AG10803 (cell line): ENCODE results near the gene TEP1.

Experiments used
- DNase-seq: peaks from one replicate; pipeline ENCODE4 v3.0.0; 2010; ENCODE audit warnings: low read depth
- H3K4me3 ChIP-seq: 2 replicates; pipeline ENCODE4 v1.5.1; 2011; ENCODE audit warnings: mild to moderate bottlenecking, low read length, control low read depth
- TF ChIP-seq, protein P1 (sequence below): conservative IDR thresholded peaks from 2 replicates; pipeline ENCODE4 v1.5.1; 2011; ENCODE audit warnings: mild to moderate bottlenecking, low read length, control low read depth, inconsistent platforms

The TEP1 gene

DNA sequence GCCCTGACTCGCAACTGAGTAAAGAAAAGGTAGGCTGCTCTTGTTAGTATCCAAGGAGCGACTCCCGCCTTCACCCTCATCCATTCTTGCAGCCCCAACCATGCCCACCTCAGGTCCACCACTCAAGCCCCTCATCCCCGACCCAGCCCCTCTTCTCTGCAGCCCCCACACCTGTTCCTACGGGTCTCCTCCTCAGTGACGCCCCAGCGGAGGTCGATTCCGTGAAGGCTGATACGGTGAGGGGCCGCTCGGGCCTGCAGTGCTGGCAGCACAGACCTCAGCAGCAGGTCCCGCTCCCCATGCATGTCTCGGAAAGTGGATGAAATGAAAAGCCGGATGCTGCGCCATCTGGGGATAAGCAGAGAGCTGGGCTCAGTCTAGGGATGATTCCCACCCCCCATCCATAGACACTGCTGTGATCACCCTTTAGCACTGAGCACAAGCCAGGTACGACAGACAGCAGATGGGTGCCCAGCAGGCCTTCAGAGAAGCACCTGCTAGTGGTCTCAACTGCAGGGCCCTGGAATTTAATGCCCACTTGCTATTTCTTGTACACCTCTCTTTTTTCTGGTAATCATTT is 26.9 kb downstream of the TEP1 start:
- DNase-seq: no peak
- H3K4me3 ChIP-seq: no peak overlapping the region

DNA sequence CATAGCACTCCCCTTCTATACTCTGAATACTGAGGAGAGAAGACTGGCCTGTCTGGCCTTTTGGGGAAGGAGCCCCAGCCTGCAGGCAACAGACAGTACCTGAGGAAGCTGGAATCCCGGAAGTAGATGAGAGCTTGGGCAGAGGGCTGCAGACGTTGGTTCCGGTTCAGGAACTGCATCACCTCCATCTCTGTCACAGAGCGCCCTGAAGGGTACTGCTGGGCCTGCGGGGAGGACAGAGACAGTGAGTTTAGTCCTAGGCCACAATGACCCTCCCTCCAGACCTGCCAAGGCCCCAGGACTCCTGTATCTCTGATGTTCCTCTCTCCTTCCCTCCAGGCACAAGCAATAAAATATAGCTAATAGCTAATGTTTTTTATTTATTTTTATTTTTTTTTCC is 28.4 kb downstream of the TEP1 start:
- TF ChIP-seq, protein P1, sequence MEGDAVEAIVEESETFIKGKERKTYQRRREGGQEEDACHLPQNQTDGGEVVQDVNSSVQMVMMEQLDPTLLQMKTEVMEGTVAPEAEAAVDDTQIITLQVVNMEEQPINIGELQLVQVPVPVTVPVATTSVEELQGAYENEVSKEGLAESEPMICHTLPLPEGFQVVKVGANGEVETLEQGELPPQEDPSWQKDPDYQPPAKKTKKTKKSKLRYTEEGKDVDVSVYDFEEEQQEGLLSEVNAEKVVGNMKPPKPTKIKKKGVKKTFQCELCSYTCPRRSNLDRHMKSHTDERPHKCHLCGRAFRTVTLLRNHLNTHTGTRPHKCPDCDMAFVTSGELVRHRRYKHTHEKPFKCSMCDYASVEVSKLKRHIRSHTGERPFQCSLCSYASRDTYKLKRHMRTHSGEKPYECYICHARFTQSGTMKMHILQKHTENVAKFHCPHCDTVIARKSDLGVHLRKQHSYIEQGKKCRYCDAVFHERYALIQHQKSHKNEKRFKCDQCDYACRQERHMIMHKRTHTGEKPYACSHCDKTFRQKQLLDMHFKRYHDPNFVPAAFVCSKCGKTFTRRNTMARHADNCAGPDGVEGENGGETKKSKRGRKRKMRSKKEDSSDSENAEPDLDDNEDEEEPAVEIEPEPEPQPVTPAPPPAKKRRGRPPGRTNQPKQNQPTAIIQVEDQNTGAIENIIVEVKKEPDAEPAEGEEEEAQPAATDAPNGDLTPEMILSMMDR: no peak
- no peak for DNase-seq
- H3K4me3 ChIP-seq: no peak overlapping the region

More for the DNA sequence above, 26.9 kb downstream of the TEP1 start:
- TF ChIP-seq, protein P1: no peak

DNA sequence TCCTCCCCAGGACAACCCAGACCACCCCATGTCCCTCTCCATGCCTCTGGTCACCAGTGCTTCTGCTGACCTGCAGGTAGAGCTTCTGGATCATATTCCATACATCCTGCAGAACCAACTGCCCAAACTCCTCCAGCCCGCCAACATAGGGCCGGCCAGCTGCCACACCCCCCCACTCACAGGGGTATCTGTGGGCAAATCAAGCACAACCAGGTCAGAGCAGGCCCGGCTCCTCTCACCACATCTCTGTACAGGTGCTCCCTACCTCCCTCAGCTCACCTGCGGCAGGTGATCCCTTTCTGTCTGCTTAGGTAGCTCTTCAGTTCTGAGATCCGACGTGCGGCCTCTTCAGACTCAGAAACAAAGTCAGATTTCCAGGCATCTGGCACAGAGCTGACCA is 29.0 kb downstream of the TEP1 start:
- DNase-seq: no peak

DNA sequence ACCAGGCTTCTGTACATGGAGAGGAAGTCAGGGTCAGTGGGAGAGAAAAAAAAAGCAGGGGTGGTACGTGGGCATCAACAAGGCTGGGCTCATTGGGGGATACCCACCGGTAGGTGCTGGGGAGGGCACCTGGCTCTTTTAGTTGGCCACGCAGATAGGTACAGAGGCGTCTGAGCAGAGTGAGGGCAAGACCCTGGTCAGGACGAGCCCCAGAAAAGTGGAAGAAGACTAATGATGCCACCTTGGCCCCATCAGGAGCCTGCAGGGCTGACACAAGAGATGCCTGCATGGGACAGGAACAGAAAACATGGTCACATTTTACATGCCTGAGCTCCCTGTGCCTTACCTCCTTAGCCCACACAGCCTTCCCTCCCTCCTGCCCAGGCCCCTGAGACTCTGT is 29.7 kb downstream of the TEP1 start:
- DNase-seq: no peak
- no peak overlapping the region for H3K4me3 ChIP-seq
- TF ChIP-seq, protein P1: no peak

More for the DNA sequence above, 29.0 kb downstream of the TEP1 start:
- TF ChIP-seq, protein P1: no peak
- no peak overlapping the region for H3K4me3 ChIP-seq

- no peak for DNase-seq
- no peak overlapping the region for H3K4me3 ChIP-seq
- TF ChIP-seq, protein P1: no peak
Observed at GRCh38 chr14:20383032-20383431, 30.3 kb downstream of the TEP1 start.

GRCh38 chr14:20382526-20382925 is 30.8 kb downstream of the TEP1 start:
- no peak overlapping the region for H3K4me3 ChIP-seq
- TF ChIP-seq, protein P1: no peak
- no peak for DNase-seq

GRCh38 chr14:20381341-20381740 is 32.0 kb downstream of the TEP1 start:
- TF ChIP-seq, protein P1: no peak
- DNase-seq: no peak
- H3K4me3 ChIP-seq: no peak overlapping the region
